IPS DF 4.7 (cell line): ENCODE measurements around the gene THEMIS2.

Experiments used
- DNase-seq: peaks from one replicate; pipeline ENCODE4 v3.0.0-alpha.2; 2013; ENCODE audit warnings: low spot score; ENCODE audit errors: extremely low read depth

Gene THEMIS2

GRCh38 chr1:27885114-27885528 is 12.8 kb downstream of the THEMIS2 start:
- DNase-seq, result no peak

GRCh38 chr1:27885621-27886352 is 13.4 kb downstream of the THEMIS2 start:
- no peak for DNase-seq

- DNase-seq, result no peak
Measured at GRCh38 chr1:27886353-27886679, 14.0 kb downstream of the THEMIS2 start.

GRCh38 chr1:27886744-27887143 is 14.4 kb downstream of the THEMIS2 start:
- DNase-seq, result no peak

- DNase-seq, result no peak
Measured at GRCh38 chr1:27887215-27888021, 15.1 kb downstream of the THEMIS2 start.

- no peak for DNase-seq
Measured at GRCh38 chr1:27889506-27889905, 17.2 kb downstream of the THEMIS2 start.

GRCh38 chr1:27891196-27891889 is 19.0 kb downstream of the THEMIS2 start:
- DNase-seq, result no peak

GRCh38 chr1:27894521-27894920 is 22.2 kb downstream of the THEMIS2 start:
- DNase-seq, result no peak

- DNase-seq, result no peak
Measured at GRCh38 chr1:27906759-27907158, 34.4 kb downstream of the THEMIS2 start.

- no peak for DNase-seq
Measured at GRCh38 chr1:27912429-27912828, 40.1 kb downstream of the THEMIS2 start.

GRCh38 chr1:27915082-27915575 is 42.8 kb downstream of the THEMIS2 start:
- no peak for DNase-seq

GRCh38 chr1:27922272-27922671 is 49.9 kb downstream of the THEMIS2 start:
- DNase-seq, result no peak

- DNase-seq, result no peak
Measured at GRCh38 chr1:27928216-27928954, 56.0 kb downstream of the THEMIS2 start.

GRCh38 chr1:27931184-27931583 is 58.8 kb downstream of the THEMIS2 start:
- no peak for DNase-seq

GRCh38 chr1:27931759-27932158 is 59.4 kb downstream of the THEMIS2 start:
- DNase-seq, result no peak

GRCh38 chr1:27934818-27935549 is 62.6 kb downstream of the THEMIS2 start, which contains the start of gene SMPDL3B:
SMPDL3B (plus strand) TSS chr1:27935000; CDS start chr1:27935184, 184 bp downstream.
- peak; percentile 90 for DNase-seq

GRCh38 chr1:27935721-27936120 is 63.4 kb downstream of the THEMIS2 start:
- DNase-seq, result no peak
